ENCODE results near the gene KCNQ4.

KCNQ4 gene

DNA sequence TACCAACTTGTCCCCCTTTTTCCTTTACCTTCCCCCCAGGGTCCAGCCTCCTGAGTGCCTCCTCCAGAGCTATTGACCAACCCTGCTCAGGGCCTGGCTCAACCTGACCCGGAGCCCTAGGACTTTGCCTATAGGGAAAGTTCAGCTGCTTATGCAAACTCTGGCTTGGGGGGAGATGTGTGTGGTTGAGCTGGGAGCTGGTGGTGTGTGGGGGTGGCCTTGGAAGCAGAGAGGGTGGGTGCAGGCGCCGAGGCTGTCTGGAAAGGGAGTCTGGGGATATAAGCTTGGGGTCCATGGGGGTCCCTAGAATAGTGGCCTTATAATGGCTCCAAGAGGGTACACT lies 14.1 kb downstream of the KCNQ4 start:
- no peak for DNase-seq

- DNase-seq = no peak
Observed at GRCh38 chr1:40798366-40799281, 15.0 kb downstream of the KCNQ4 start.

GRCh38 chr1:40799351-40799867 lies 15.8 kb downstream of the KCNQ4 start:
- DNase-seq = peak; percentile 74

- DNase-seq = no peak
Observed at GRCh38 chr1:40801742-40802077, 18.1 kb downstream of the KCNQ4 start.

DNA sequence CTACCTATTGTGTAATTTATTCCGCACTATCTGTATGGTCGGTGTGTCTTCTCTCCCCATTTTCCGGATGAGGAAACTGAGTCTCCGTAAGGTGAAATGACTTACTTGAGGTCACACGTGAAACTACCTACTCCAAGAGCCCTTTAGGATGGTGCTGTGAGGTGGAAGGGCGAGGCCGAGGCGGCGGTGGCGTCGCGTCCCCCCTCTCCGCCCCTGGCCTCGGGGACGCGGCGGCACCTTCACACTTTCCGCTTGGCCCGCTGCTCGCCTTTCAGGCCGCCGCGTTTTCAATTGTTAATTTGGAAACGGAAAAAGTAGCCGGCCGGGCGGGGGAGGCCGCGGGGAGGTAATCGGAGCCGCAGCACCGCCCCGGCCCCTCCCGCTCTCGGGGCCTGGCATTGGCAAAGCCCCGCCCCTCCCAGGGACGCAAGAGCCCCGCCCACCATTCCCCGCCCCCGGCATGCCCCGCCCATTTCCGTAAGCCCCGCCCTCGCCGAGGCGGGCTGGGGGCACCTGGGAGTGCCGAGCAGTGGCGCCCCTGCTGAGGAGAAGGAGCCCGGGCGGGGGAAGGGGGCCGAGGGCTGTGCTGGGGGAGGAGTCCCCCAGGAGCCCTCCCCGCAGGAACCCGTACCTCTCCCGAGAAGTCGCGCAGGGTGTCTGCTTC lies 18.6 kb downstream of the KCNQ4 start:
- DNase-seq = peak; percentile 86

GRCh38 chr1:40802742-40803113 lies 19.1 kb downstream of the KCNQ4 start:
- DNase-seq = no peak

DNA sequence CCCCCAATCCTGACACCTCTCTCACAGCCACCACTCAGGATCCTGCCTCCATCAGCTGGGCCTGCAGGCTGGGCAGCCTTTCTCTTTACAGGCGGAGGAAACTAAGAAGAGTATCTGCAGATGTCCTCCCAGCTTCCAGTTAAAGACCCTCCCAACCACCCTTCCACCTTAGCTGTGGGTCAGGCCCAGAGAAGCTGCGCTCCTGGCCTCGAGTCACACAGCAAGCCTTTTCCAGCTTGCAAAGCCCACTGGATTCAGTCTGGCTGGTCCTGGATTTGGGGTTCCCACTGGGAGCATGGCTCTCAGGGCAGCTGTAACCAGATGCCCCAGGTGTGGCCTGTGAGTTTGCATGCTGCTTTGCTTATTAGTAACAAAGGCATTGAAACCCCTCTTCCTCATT lies 19.9 kb downstream of the KCNQ4 start:
- no peak for DNase-seq

DNA sequence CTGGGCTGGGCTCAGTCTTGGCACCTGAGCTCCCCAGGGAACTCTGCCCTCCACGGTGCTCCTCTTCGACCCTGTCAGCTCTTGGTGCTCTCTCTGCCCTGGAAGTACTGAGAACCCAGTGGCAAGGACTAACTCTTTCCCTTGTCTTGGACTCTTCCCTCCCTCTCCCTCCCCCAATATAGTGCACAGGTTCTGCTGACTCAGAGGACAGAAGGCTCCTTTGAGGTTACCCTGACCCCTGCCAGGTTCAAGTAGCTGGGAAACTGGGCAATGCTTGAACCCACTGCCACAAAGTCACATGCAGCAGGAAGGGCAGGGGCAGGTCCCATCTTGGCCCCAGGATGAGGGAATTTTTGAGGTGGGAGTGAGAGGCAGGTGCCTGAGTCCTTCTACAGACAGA lies 20.3 kb downstream of the KCNQ4 start:
- DNase-seq = no peak

GRCh38 chr1:40806240-40806639 lies 22.7 kb downstream of the KCNQ4 start:
- no peak for DNase-seq

DNA sequence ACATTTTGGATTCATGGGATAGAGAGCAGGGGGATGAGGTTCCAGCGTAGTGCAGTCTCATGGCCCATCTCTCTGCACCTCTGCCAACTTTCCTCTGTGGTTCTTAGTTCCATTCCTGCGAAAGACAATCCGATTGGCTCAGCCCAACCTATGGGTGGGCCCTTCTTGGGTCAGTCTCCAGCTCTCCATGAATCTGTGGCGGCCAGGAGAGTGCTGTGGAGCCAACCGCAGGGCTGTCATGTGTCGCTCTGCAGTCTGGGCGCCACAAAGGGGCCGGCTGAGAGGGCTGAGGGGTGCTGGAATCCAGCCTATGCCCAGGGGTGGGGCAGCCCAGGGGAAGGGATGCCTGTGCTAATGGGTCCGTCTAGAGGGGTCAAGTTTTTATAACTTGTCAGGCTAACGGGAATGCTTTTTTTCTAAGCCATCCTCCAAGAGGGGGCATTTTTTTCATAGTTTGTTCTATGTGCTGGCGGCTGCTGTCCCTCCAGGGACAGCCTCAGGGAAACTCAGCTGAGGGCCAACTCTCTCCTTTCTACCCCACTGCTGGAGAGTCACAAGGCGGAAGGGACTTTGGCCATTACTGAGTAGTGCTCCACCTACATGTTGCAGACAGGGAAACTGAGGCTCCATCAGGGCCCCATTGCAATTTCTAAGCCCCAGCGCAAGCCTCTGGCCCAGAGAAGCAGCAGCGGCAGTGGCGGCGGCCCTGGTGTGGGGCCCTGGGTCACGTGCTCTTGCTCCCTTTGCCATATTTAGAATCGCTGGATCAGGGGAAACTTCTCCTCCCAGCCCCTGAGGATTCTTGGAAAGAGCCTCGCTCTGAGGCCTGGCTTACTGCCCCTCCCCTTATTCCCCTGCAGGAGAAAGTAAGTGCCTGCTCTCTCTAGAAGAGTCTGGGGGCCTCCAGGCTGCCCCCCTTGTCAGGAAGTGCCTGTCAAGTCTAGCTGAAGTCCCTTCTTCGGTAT lies 23.4 kb downstream of the KCNQ4 start:
- peak; percentile 77 for DNase-seq

DNA sequence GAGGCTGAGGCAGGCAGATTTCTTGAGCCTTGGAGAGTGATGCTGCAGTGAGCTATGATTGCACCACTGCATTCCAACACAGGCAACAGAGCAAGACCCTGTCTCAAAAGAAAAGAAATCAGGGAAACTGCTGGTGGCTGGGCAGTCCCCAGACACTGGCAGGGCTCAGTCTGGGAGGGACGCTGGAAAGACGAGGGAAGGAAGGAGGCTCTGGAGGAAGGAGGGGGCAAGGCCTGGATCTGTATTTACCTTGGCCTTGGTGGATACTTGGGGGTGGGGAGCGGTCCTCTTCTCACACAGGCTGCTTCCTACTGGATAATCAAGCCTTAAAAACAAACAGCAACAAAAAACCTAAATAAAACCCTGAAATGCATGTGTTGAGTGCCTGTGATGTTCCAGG lies 24.4 kb downstream of the KCNQ4 start:
- DNase-seq = no peak

GRCh38 chr1:40808444-40808843 lies 24.9 kb downstream of the KCNQ4 start:
- DNase-seq = no peak

GRCh38 chr1:40808909-40809308 lies 25.3 kb downstream of the KCNQ4 start:
- no peak for DNase-seq

DNA sequence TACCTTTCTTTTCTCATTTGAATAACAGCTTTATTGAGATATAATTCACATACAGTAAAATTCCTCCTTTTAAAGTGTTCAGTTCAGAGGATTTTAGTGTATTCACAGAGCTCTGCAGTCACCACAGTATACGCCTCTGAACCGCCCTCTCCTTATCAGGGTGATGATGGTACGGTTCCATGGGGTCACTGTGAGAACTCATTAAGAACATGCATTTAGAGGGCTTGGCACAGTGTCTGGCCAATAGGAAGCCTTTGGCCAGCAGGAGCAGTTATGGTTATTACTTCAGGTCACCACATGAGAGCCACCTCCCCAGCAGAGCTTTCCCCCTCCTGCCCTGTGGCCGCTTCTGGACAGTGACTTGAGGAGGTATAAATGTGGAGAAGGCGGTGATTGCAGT lies 27.3 kb downstream of the KCNQ4 start:
- no peak for DNase-seq

DNA sequence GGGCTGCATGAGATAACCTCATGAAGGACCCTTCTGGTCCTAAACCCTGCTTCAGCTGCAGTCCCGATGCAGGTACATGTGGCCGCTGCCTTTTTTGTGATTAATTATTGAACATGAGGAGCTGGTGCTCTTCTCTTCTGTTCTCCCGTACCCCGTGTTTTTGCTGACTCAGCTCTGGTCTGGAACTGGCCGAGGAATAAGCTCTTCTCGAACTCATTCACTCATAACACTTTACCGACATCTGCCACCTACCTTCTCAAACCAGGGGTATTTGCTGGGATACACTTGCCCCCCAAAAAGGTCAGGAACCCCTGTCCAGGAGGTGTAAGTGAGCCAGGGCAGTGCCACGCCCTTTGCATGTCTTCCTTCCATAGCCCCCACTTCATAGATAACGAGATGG lies 31.8 kb downstream of the KCNQ4 start:
- no peak for DNase-seq

DNA sequence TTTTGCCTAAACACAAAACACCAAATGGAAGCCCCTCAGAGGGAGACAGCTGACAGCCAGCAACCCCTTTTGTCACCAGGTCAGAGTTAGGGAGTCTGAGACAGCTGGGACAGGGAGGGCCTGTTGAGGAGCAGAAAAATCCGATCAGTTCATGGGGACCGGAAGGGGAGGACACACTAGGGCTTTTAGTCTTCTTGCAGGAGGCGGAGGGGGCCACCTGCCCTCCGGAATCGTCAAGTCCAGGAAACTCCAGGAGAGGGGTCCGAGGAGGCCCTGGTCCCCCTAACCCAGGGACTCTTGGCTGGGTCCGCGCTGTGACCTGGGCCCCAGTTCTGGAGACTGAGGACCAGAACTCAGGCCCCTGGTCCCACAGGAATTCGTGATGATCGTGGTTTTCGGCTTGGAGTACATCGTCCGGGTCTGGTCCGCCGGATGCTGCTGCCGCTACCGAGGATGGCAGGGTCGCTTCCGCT lies 34.2 kb downstream of the KCNQ4 start:
- no peak for DNase-seq

DNA sequence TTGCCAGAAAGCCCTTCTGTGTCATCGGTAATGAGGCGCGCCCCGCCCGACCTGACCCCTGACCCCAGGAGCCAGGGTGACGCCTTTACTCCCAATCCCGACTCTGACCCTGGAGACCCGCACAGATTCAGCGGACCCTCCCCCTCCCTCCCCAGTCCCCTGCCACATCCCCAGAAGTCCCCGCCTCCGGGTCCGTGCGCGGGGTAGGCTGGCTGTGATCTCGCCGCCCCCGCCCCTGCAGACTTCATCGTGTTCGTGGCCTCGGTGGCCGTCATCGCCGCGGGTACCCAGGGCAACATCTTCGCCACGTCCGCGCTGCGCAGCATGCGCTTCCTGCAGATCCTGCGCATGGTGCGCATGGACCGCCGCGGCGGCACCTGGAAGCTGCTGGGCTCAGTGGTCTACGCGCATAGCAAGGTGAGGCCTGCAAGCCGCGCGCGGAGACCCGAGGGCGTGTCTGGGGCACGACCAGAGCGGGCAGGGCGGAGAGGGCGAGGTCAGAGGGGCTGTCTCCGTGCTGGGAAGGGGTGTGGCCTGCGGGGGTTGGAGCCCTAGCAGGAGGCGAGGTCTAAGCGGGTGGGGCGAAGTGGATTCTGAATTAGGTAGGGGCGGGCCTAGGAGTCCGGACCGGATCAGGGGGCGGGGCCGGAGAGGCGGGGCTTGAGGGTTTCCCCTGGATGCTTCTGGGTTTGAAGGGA lies 34.8 kb downstream of the KCNQ4 start:
- DNase-seq = peak; percentile 63

DNA sequence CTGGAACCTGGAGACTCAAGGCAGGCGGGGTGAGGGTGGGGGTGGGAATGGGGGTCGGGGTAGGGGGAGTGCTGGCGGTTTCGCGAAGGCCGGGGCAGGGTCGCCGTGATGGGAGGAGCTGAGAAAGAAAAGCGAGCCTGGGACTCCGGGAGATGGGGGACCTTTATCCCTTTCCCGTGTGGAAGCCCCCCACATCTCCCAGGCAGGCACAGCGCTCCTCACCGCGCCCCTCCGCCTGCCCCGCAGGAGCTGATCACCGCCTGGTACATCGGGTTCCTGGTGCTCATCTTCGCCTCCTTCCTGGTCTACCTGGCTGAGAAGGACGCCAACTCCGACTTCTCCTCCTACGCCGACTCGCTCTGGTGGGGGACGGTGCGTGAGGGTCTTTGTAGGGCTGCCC lies 35.5 kb downstream of the KCNQ4 start:
- no peak for DNase-seq

DNA sequence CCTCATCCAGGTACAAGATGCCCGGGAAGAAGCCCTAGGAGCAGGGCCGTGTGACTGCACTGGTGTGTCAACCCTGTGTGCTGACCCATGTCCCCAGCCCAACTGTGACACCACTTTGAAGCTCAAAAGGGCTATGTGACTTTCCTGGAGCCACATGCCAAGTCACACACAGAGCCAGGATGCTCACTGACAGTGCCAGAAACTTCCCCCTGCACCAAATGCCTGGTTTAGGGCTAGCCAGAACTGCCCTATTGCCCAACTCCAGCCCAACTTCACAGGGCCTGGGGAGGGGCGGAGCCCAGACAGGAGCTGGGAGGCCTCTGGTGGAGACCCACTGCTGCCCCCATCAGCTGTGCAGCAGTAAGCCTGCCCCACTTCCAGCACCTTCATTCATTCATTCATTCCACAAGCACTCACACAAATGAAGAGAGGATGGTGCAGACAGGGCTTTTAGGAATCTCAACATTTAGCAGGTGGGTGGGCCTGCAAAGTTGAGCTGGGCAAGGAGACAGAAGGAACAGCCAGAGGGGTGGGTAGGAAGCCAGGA lies 36.7 kb downstream of the KCNQ4 start:
- no peak for DNase-seq

DNA sequence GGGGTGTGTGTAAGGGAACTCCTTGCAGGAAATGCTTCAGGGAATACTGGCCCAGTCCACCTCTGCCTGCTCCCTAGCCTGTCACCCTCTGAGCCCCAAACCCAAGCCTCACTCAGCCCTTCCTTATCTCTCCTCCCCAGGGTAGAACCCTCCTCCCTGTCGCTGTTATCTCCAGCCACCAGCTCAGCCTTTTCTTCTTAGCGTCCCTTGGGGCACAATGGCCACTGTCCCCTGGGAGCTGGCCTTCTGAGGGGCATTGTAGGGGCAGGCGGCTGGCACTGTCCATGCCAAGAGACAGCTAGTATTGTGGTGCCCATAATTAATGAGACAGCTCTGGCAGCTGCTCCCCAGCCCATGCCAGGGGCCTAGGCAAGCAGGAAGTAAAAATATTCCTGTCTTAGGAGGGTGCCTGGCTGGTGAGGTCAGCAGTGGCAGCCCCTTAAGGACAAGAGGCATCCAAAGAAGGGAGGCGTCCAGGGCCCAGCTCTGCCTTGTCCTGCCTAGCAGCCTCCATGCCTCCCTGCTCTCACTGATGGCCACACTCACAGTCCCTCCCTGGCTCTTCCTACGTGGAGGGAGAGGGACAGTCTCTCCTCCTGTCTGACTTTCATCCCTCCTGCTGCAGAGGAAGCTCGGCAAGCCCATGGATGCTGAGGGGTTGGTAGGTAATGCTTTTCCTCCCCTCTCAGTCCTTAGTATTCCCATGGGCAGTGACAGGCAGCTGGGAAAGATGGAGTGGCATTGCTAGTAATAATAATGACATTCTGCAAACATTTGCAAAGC lies 37.5 kb downstream of the KCNQ4 start:
- no peak for DNase-seq

DNA sequence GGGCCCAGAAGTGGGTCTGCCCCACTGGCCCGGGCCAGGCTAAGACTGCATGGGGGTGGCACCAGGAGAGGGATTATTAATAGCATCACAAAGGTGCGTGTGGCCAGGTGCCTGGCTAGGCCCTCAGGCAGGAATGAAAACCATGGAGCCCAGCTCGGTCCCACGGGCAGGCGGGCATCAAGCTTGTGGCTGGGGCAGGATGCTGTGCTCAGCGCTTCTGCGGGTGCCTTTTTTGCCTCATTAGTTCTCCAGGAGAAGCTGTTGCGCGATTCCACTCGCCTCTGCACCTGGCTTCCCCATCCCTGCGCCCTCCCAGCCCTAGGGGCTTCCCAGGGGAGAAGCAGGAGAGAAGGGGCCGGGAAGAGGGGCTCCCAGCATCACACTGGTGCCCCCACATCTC lies 39.3 kb downstream of the KCNQ4 start:
- no peak for DNase-seq

All from right forelimb (tissue), 1 donor.